ENCODE data around the gene MST1. TPM values are rescaled to one million over a fixed set of nuclear protein-coding genes. Genes with fewer than 3 reads are reported as not detected.

The MST1 gene
- total RNA-seq, 1 donor from 2014 or later: 2.2 TPM

- no peak for DNase-seq (ENCODE audit: low read depth in 2 of 2)
Observed at GRCh38 chr3:49680493-49681231, 8.6 kb downstream of the MST1 start.

- DNase-seq (ENCODE audit: low read depth in 2 of 2): no peak
Observed at GRCh38 chr3:49675912-49676311, 13.4 kb downstream of the MST1 start.

- no peak for DNase-seq (ENCODE audit: low read depth in 2 of 2)
Observed at GRCh38 chr3:49674497-49674983, 14.7 kb downstream of the MST1 start.

- DNase-seq (ENCODE audit: low read depth in 2 of 2): peak; percentile 94 to 97
Observed at GRCh38 chr3:49673715-49674496, 15.4 kb downstream of the MST1 start, which contains the start of gene APEH. Gene APEH (plus strand): TSS chr3:49674351. CDS start chr3:49674402, 51 bp downstream.

- DNase-seq (ENCODE audit: low read depth in 2 of 2): peak; percentile 8 to 55
Observed at GRCh38 chr3:49673121-49673714, 16.1 kb downstream of the MST1 start.

GRCh38 chr3:49671291-49672288 is 17.7 kb downstream of the MST1 start:
- DNase-seq (ENCODE audit: low read depth in 2 of 2): peak; percentile 61 to 78

- DNase-seq (ENCODE audit: low read depth in 2 of 2): no peak
Observed at GRCh38 chr3:49670940-49671290, 18.4 kb downstream of the MST1 start.

- no peak for DNase-seq (ENCODE audit: low read depth in 2 of 2)
Observed at GRCh38 chr3:49669352-49669751, 19.9 kb downstream of the MST1 start.

GRCh38 chr3:49668861-49669260 is 20.4 kb downstream of the MST1 start:
- no peak for DNase-seq (ENCODE audit: low read depth in 2 of 2)

GRCh38 chr3:49668414-49668797 is 20.9 kb downstream of the MST1 start:
- DNase-seq (ENCODE audit: low read depth in 2 of 2): no peak

- no peak for DNase-seq (ENCODE audit: low read depth in 2 of 2)
Observed at GRCh38 chr3:49667701-49668413, 21.4 kb downstream of the MST1 start.

- DNase-seq (ENCODE audit: low read depth in 2 of 2): no peak
Observed at GRCh38 chr3:49666592-49666991, 22.7 kb downstream of the MST1 start.

- DNase-seq (ENCODE audit: low read depth in 2 of 2): no peak
Observed at GRCh38 chr3:49665822-49666519, 23.3 kb downstream of the MST1 start.

- no peak for DNase-seq (ENCODE audit: low read depth in 2 of 2)
Observed at GRCh38 chr3:49664300-49664699, 25.0 kb downstream of the MST1 start.

GRCh38 chr3:49663831-49664230 is 25.4 kb downstream of the MST1 start:
- no peak for DNase-seq (ENCODE audit: low read depth in 2 of 2)

- DNase-seq (ENCODE audit: low read depth in 2 of 2): no peak
Observed at GRCh38 chr3:49662720-49663413, 26.4 kb downstream of the MST1 start.

GRCh38 chr3:49662021-49662420 is 27.3 kb downstream of the MST1 start:
- DNase-seq (ENCODE audit: low read depth in 2 of 2): no peak

- no peak for DNase-seq (ENCODE audit: low read depth in 2 of 2)
Observed at GRCh38 chr3:49661281-49661680, 28.0 kb downstream of the MST1 start.

- DNase-seq (ENCODE audit: low read depth in 2 of 2): no peak
Observed at GRCh38 chr3:49659756-49660155, 29.5 kb downstream of the MST1 start.
